T-helper 17 cell (primary cell): Measurements from ENCODE around the gene NRXN2. TPM values are rescaled to one million over a fixed set of nuclear protein-coding genes. Genes with fewer than 3 reads are reported as not detected.

ENCODE experiments used
- total RNA-seq, 4 donors: library from RNA in 2 of 4; stranded (reverse) in 2 of 4; gene quantifications; one replicate each; pipeline ENCODE4 v1.2.3 and lab custom pipeline; 2022 to 2026

NRXN2 gene
- total RNA-seq, 2 donors from 2014 or later: 0.21 to 0.32 TPM

Other genes with a start within 250 kb of the NRXN2 start
- not detected for gene SLC22A11, start 167.3 kb downstream of the NRXN2 start, total RNA-seq
- gene SLC22A12, start 132.0 kb downstream of the NRXN2 start, total RNA-seq: not detected
- 100 to 1,000 TPM; 464 to 502 TPM for gene RASGRP2, start 20.9 kb upstream of the NRXN2 start, total RNA-seq
- 10 to 100 TPM; 11.8 to 27.1 TPM for gene PYGM, start 36.8 kb upstream of the NRXN2 start, total RNA-seq
- 1,000 to 10,000 TPM; 1,476 to 1,622 TPM for gene SF1, start 55.3 kb upstream of the NRXN2 start, total RNA-seq
- gene MAP4K2, start 80.0 kb upstream of the NRXN2 start, total RNA-seq: 10 to 100 TPM; 97.8 to 99.2 TPM
- gene MEN1, start 87.4 kb upstream of the NRXN2 start, total RNA-seq: 10 to 100 TPM; 25.8 to 27.0 TPM
- 1 to 10 TPM; 4.0 to 7.7 TPM for gene CDC42BPG, start 121.5 kb upstream of the NRXN2 start, total RNA-seq
- gene EHD1, start 155.4 kb upstream of the NRXN2 start, total RNA-seq: 100 to 1,000 TPM; 184 to 212 TPM
- 100 to 1,000 TPM; 161 to 226 TPM for gene ATG2A, start 194.0 kb upstream of the NRXN2 start, total RNA-seq
- gene PPP2R5B, start 201.5 kb upstream of the NRXN2 start, total RNA-seq: 10 to 100 TPM; 21.5 to 25.3 TPM
- not detected for gene GPHA2, start 212.7 kb upstream of the NRXN2 start, total RNA-seq
- not detected for gene MAJIN, start 248.9 kb upstream of the NRXN2 start, total RNA-seq